HG03060 (cell line): Measurements from ENCODE around the gene PTPRN2.
"Not testable (repeated sequence)": the region's sequence is repeated elsewhere in the genome, so short reads cannot be mapped to it uniquely, and the experiment has no call there.

ENCODE experiments used
- ATAC-seq: cut with Tn5 transposase; IDR thresholded peaks from one replicate; pipeline ENCODE4 v1.9.1; 2021; ENCODE audit warnings: low read depth, moderate number of reproducible peaks; ENCODE audit not compliant: unreplicated experiment

Gene PTPRN2

DNA sequence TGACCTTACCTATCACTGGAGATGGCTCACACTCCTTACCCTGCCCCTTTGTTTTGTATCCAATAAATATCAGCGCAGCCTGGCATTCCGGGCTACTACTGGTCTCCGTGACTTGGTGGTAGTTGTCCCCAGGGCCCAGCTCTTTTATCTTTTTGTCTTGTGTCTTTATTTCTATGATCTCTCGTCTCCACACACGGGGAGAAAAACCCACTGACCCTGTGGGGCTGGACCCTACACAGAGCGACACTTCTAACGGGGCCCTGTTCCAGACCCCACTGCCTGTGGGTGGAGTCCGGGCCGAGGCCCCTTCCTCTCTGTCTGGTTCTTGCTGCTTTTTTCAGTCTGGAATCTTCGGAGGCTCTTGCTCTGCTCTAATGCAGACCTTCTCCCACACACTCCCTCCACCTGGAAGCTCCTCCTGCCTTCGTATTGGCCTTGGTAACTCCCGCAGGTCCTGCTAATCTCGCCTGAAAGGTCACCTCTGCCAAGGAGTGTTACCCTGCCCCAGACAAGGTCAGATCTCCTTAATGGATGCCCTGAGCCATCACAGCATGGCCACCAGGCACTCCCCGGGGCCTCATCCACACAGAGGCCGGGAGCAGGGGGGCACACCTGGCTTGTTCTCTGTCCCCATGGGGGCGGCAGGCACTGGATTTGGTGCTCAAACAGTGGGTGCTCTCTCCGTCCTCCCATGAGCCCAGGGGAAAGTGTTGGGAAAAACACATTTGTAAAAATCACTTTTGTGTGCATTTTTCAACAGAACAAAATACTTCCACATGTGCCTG lies 531.7 kb downstream of the PTPRN2 start:
- ATAC-seq: no peak

- no peak for ATAC-seq
Measured at GRCh38 chr7:158054611-158055010, 533.0 kb downstream of the PTPRN2 start.

DNA sequence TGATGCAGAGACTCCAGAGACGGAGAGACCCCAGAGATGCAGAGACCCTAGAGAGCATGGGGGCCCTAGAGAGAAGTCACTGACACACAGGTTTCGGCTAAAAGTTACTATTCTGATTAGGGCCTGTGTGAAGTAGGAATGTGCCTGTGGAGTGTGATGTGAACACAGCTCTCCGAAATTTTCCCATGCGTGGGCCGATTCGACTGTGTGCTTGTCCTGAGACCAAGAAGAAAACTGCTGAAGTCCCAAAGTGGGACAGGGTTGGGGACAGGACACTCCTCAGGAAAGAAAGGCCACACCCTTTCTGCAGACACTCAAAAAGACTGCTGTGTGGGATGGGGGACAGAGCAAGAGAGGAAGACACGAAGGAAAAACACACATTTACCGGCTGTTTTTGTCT lies 533.5 kb downstream of the PTPRN2 start:
- ATAC-seq: no peak

- ATAC-seq: no peak
Measured at GRCh38 chr7:158053183-158053915, 534.3 kb downstream of the PTPRN2 start.

DNA sequence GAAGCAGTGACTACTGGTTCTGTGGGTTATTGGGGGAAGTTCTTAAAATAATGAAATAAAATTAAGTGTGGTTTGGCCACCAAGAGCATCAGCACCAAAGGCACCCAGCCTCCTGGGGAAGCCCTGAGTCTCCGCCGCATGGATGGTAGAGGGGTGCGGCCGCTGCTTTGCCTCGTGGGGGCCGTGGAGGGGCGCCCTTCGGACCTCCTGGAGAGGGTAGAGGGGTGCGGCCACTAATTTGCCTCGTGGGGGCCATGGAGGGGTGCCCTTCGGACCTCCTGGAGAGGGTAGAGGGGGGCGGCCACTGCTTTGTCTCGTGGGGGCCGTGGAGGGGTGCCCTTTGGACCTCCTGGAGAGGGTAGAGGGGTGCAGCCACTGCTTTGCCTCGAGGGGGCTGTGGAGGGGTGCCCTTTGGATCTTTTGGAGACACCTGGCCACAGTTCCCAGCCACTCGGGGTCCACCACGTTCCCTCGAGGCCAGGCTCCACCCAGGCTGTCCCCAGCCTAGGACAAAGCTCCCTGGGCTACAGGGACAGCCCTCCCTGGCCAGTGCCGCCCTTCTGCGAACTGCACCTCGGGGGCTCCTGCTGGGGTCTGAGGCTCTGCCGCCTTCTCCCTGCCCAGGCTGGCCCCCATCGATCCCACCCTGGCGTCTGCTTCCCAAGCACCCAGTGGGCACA lies 535.1 kb downstream of the PTPRN2 start:
- no peak for ATAC-seq

DNA sequence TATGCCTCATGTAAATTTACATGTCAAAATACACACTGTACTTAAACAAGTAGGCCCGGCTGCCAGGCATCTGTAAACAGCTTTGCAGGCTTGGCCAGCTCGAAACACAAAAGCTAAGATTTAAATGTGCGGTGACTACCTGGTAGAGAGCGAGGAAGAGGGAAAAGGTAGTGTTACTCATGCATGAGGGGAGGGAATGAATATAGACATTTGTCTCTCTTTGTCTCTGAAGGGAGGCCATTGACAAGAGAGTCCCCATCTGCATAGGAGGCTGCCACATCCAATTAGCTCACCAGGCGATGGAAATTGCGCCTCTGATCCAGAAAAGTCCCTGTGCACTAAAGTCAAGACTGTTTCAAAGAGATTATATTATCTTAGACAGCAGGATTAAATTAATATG lies 535.8 kb downstream of the PTPRN2 start:
- ATAC-seq: no peak

DNA sequence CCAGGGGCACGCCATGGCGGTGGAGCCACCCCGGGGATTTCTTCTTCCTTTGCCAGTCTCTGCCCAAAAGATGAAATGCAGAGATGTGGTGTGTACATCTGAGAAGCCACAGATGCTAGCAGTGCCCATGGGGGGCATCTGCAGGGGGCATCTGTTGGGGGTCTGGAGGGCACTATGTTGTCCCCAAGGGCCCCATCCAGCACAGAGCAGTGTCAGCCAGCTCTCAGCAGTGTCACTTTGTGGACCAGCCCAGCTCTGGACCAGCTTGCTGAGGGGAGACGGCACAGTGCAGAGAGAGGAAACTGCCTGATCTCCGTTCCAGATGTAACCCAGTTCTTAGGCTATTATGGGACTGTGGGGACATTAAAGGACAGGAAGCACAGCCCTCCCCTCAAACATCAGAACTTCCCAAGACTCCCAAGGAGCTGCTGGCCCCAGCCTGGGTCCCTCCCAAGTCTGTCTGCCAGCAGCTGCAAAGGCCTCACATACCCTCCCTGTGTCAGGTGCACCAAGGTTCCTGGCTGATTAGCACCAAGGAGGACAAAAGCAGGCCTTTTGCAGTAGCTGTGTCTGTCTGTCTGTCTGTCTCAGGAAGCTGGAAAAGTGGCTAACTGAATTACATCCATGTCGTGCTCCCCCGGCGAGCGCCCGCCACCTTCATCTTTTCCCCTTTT lies 536.5 kb downstream of the PTPRN2 start:
- no peak for ATAC-seq

GRCh38 chr7:158050441-158050977 lies 537.1 kb downstream of the PTPRN2 start:
- ATAC-seq: no peak

DNA sequence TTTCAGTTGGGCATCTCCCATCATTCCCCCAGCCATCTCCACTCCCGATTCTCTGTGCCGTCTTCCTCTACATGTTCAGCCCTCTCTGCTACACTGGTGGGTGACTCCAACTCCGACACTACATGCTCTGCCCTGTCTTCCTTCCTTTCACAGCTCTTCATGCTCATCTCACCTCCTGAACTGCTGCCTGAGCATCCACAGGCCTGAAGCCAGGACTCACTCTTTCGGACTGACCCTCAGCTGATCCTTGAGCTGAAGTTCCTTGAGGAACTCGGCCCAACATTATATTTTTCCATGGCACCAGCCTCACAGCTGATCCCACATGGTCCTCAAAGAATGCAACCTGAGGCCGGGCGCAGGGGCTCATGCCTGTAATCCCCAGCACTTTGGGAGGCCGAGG lies 538.4 kb downstream of the PTPRN2 start:
- ATAC-seq: no peak

GRCh38 chr7:158048569-158048968 lies 539.1 kb downstream of the PTPRN2 start:
- no peak for ATAC-seq

GRCh38 chr7:158047391-158048059 lies 540.1 kb downstream of the PTPRN2 start:
- no peak for ATAC-seq

- ATAC-seq: not testable (repeated sequence)
Measured at GRCh38 chr7:158046246-158046645, 541.4 kb downstream of the PTPRN2 start.

- no peak for ATAC-seq
Measured at GRCh38 chr7:158044482-158044823, 543.2 kb downstream of the PTPRN2 start.

GRCh38 chr7:158043551-158044481 lies 543.8 kb downstream of the PTPRN2 start:
- no peak for ATAC-seq

DNA sequence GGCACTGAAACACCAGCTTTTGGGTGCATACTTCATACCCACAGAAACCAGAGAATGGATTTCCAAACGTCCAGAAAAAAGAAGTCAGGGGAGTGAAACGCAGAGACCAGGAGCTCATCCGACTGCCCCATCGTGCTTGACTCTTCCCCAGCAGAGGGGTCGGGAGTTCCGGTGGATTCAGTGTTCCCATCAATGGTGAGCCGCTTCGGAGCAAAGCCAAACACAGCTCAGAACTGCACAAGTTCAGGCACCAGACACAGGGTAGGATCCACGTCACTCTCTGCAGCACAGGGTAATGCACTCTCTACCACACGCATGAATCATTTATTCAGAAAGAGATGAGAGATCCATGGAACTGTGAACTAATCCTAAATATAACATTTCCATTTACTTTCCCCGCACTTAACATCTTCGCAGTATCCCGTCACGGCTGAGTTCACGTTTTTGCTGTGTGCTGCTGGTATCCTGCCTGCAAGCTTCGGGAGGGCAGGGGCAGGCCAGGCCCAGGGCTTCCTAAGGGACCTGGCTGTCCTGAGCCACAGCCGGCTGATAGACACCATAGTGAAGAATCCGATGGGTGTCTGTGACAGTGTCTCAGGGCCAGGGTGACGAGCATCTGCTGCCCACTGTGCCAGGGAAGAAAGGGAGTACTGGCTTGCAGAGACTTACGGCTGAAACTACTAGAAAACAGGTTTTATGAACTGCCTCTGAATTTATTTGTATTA lies 545.3 kb downstream of the PTPRN2 start:
- no peak for ATAC-seq

DNA sequence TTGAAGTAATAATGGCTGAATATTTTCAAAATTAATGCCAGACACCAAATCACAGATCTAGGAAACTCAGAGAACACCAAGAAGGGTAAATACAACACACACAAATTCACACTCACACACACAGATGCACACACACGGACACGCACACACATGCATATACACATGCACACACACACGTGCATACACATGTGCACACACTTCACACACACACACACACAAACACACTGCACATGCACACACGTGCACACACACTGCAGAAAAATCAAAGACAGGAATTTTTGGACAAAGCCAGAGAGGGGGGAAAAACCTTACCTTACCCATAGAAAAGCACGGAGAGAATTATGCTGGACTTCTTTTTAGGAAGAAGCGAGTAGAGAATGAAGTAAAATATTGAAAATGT lies 547.4 kb downstream of the PTPRN2 start:
- ATAC-seq: no peak

DNA sequence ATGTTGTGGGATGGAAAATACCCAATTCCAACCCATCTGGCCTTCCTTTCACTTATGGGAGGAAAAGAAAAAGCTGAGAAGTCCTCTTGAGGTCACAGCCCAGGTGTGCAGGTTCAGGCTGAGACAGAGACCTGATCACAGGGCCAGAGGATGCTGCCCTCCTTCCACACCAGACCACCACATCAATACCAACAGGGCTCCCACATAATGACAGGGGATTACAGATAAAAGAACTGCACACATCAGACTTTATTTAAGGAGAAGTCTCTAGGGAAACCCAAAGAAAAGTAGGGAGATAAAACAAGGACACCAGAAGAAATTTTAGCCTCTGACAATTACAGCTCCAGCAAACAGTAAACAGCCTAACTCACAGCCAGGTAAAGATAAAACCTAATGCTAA lies 548.4 kb downstream of the PTPRN2 start:
- ATAC-seq: no peak

- ATAC-seq: no peak
Measured at GRCh38 chr7:158037211-158037610, 550.4 kb downstream of the PTPRN2 start.

GRCh38 chr7:158035343-158035742 lies 552.3 kb downstream of the PTPRN2 start:
- ATAC-seq: no peak
